Inflammatory macrophage treated with lipopolysaccharide for 4 hours (primary cell): Measurements from ENCODE around the gene ITSN2.

ENCODE experiments used
- DNase-seq: peaks from one replicate; pipeline ENCODE4 v3.0.0-alpha.2; 2020

Gene ITSN2

GRCh38 chr2:24332791-24333540, 27.4 kb downstream of the ITSN2 start:
- no peak for DNase-seq

- DNase-seq = no peak
Observed at GRCh38 chr2:24330161-24330560, 30.2 kb downstream of the ITSN2 start.

- peak; percentile 71 for DNase-seq
Observed at GRCh38 chr2:24329700-24330099, 30.6 kb downstream of the ITSN2 start.

- peak; percentile 5 for DNase-seq
Observed at GRCh38 chr2:24328010-24328409, 32.3 kb downstream of the ITSN2 start.

- DNase-seq = no peak
Observed at GRCh38 chr2:24317491-24317920, 42.8 kb downstream of the ITSN2 start.

- DNase-seq = no peak
Observed at GRCh38 chr2:24315669-24316068, 44.7 kb downstream of the ITSN2 start.

GRCh38 chr2:24313744-24314632, 46.3 kb downstream of the ITSN2 start:
- peak; percentile 30 for DNase-seq

GRCh38 chr2:24307961-24308360, 52.4 kb downstream of the ITSN2 start:
- no peak for DNase-seq

- DNase-seq = no peak
Observed at GRCh38 chr2:24304631-24305030, 55.7 kb downstream of the ITSN2 start.

- DNase-seq = no peak
Observed at GRCh38 chr2:24304098-24304497, 56.2 kb downstream of the ITSN2 start.

GRCh38 chr2:24301599-24301998, 58.7 kb downstream of the ITSN2 start:
- no peak for DNase-seq

- no peak for DNase-seq
Observed at GRCh38 chr2:24297663-24298062, 62.7 kb downstream of the ITSN2 start.

GRCh38 chr2:24287171-24287570, 73.2 kb downstream of the ITSN2 start:
- no peak for DNase-seq

GRCh38 chr2:24285484-24286152, 74.7 kb downstream of the ITSN2 start:
- no peak for DNase-seq

GRCh38 chr2:24280645-24281044, 79.7 kb downstream of the ITSN2 start:
- DNase-seq = no peak

GRCh38 chr2:24280161-24280560, 80.2 kb downstream of the ITSN2 start:
- no peak for DNase-seq

- DNase-seq = peak; percentile 44
Observed at GRCh38 chr2:24276349-24276899, 83.9 kb downstream of the ITSN2 start.

GRCh38 chr2:24274809-24275208, 85.5 kb downstream of the ITSN2 start:
- DNase-seq = no peak

GRCh38 chr2:24273598-24273997, 86.7 kb downstream of the ITSN2 start:
- no peak for DNase-seq

- no peak for DNase-seq
Observed at GRCh38 chr2:24272907-24273306, 87.4 kb downstream of the ITSN2 start.

GRCh38 chr2:24272161-24272802, 88.1 kb downstream of the ITSN2 start:
- DNase-seq = no peak

GRCh38 chr2:24269265-24269664, 91.1 kb downstream of the ITSN2 start:
- peak; percentile 89 for DNase-seq

- no peak for DNase-seq
Observed at GRCh38 chr2:24265212-24265611, 95.1 kb downstream of the ITSN2 start.
